Keratinocyte (primary cell): Measurements from ENCODE around the gene FOXE3. TPM values are rescaled to one million over a fixed set of nuclear protein-coding genes. Genes with fewer than 3 reads are reported as not detected.

ENCODE experiments used
- DNase-seq: peaks from one replicate; pipeline ENCODE4 v3.0.0-alpha.2; 2011; ENCODE audit warnings: low read depth, missing footprints, low spot score
- FAIRE-seq: peaks from 2 replicates; lab custom pipeline; 2011; peaks lifted over from hg19 to GRCh38; lab: Jason Lieb, UNC
- H2AFZ ChIP-seq: 2 replicates; pipeline ENCODE4 v1.6.0; 2012; ENCODE audit warnings: low read length, control low read depth, inconsistent platforms; ENCODE audit not compliant: control insufficient read depth
- H3K27ac ChIP-seq: 2 replicates; pipeline ENCODE4 v1.5.1; 2011; ENCODE audit warnings: low read length; ENCODE audit not compliant: control insufficient read depth, insufficient read depth
- H3K27me3 ChIP-seq: 3 replicates; pipeline ENCODE4 v1.6.0; 2011; ENCODE audit warnings: low read length; ENCODE audit not compliant: control insufficient read depth, insufficient read depth; ENCODE audit errors: extremely low read depth
- H3K36me3 ChIP-seq, 2 experiments: 2 replicates in 1 of 2; 3 replicates in 1 of 2; pipeline ENCODE4 v1.5.1; 2011; ENCODE audit warnings: low read length in 2 of 2, mild to moderate bottlenecking in 1 of 2; ENCODE audit not compliant: control insufficient read depth in 2 of 2, insufficient read depth in 2 of 2; ENCODE audit errors: extremely low read depth in 1 of 2
- H3K4me1 ChIP-seq: 3 replicates; pipeline ENCODE4 v1.5.1; 2011; ENCODE audit warnings: low read length; ENCODE audit not compliant: control insufficient read depth, insufficient read depth; ENCODE audit errors: extremely low read depth
- H3K4me2 ChIP-seq: 3 replicates; pipeline ENCODE4 v1.6.0; 2011; ENCODE audit warnings: low read depth, low read length; ENCODE audit not compliant: control insufficient read depth, insufficient read depth; ENCODE audit errors: extremely low read depth
- H3K4me3 ChIP-seq, 3 experiments: fragments of 200-600 bp in 1 of 3; sonication (generic) in 1 of 3; 2 replicates in 2 of 3; 3 replicates in 1 of 3; pipeline ENCODE4 v1.5.1; 2011 to 2016; ENCODE audit warnings: low read length in 3 of 3, mild to moderate bottlenecking in 3 of 3, control low read depth in 2 of 3, inconsistent platforms in 1 of 3, low read depth in 1 of 3, mixed read lengths in 1 of 3, mixed run types in 1 of 3, moderate library complexity in 1 of 3; ENCODE audit not compliant: control insufficient read depth in 2 of 3, insufficient read depth in 2 of 3; ENCODE audit errors: extremely low read depth in 1 of 3
- H3K79me2 ChIP-seq: 2 replicates; pipeline ENCODE4 v1.6.0; 2012; ENCODE audit warnings: low read length; ENCODE audit not compliant: control insufficient read depth, insufficient read depth
- H3K9ac ChIP-seq: 3 replicates; pipeline ENCODE4 v1.6.0; 2011; ENCODE audit warnings: low read length; ENCODE audit not compliant: control insufficient read depth, insufficient read depth; ENCODE audit errors: extremely low read depth
- H3K9me1 ChIP-seq: 3 replicates; pipeline ENCODE4 v1.6.0; 2011; ENCODE audit warnings: low read length; ENCODE audit not compliant: control insufficient read depth, insufficient read depth; ENCODE audit errors: extremely low read depth
- H3K9me3 ChIP-seq: 2 replicates; pipeline ENCODE4 v1.5.1; 2012; ENCODE audit warnings: low read depth, low read length; ENCODE audit not compliant: control insufficient read depth
- H4K20me1 ChIP-seq: 3 replicates; pipeline ENCODE4 v1.6.0; 2011; ENCODE audit warnings: low read length; ENCODE audit not compliant: control insufficient read depth, insufficient read depth; ENCODE audit errors: extremely low read depth
- CTCF ChIP-seq, 3 experiments: IDR thresholded peaks in 1 of 3; conservative IDR thresholded peaks in 1 of 3; optimal IDR thresholded peaks in 1 of 3; 2 replicates in 2 of 3; 3 replicates in 1 of 3; pipeline versions ENCODE3 to v1.5.1; 2011; ENCODE audit warnings: low read length in 3 of 3, mild to moderate bottlenecking in 3 of 3, moderate library complexity in 2 of 3, control low read depth in 1 of 3, inconsistent platforms in 1 of 3; ENCODE audit not compliant: insufficient read depth in 2 of 3; ENCODE audit errors: extremely low read depth in 1 of 3
- EZH2 ChIP-seq: IDR thresholded peaks from one replicate; pipeline ENCODE4 v1.6.1; 2012; ENCODE audit warnings: inconsistent platforms, mild to moderate bottlenecking, low read length, moderate library complexity
- dilution Hi-C: fragments of 300-500 bp; cut with MboI; formaldehyde crosslinking; loops from one replicate; pipeline ENCODE4 v1.7.0; 2020; ENCODE audit warnings: low sequenced_read_pairs; ENCODE audit not compliant: extremely low pct_ligation_motif_present
- polyA plus RNA-seq, 5 experiments: library from polyadenylated mRNA; depleted of rRNA in 3 of 5; stranded (reverse) in 3 of 5; stranded (forward) in 1 of 5; unstranded in 1 of 5; fragments of >200 nt; gene quantifications; 1 replicate in 1 of 5; 2 replicates in 3 of 5; 3 replicates in 1 of 5; pipeline versions ENCODE4 v1.2.1 to v1.2.3, GENCODE V29; 2011 to 2012; ENCODE audit warnings: missing spikeins in 2 of 5, low read depth in 1 of 5, low replicate concordance in 1 of 5

The FOXE3 gene
- polyA plus RNA-seq, 1 donor (not counting 4 experiments of a cell fraction or from before 2014, with no cell fraction given) = not detected

- no peak for DNase-seq
- dilution Hi-C loops = no loop called here
- peaks cover 10% of the 10 kb centered on the region for H3K27me3 ChIP-seq
Measured at GRCh38 chr1:47402591-47402990, 13.5 kb upstream of the FOXE3 start.

GRCh38 chr1:47403321-47403910 lies 12.7 kb upstream of the FOXE3 start:
- H3K27me3 ChIP-seq = peaks cover 10% of the 10 kb centered on the region
- no peaks in the 10 kb centered on the region for H4K20me1 ChIP-seq
- no peaks in the 10 kb centered on the region for H3K4me1 ChIP-seq
- FAIRE-seq = no peak
- H3K4me2 ChIP-seq = no peak overlapping the region
- no peak for TF ChIP-seq CTCF (optimal IDR thresholded peaks at IDR 0.05 in 1 of 3, IDR thresholded peaks at IDR 0.05 in 1 of 3, conservative IDR thresholded peaks at IDR 0.05 in 1 of 3; ENCODE audit: extremely low read depth in 1 of 3, insufficient read depth in 2 of 3, low read length in 3 of 3)
- no peak for TF ChIP-seq EZH2
- no peak overlapping the region for H3K9ac ChIP-seq
- dilution Hi-C loops = no loop called here
- no peaks in the 10 kb centered on the region for H3K9me3 ChIP-seq
- no peak overlapping the region for H2AFZ ChIP-seq
- no peaks in the 10 kb centered on the region for H3K9me1 ChIP-seq
- H3K4me3 ChIP-seq = no peak overlapping the region
- no peaks in the 10 kb centered on the region for H3K36me3 ChIP-seq
- no peak for DNase-seq
- no peak overlapping the region for H3K27ac ChIP-seq
- no peaks in the 10 kb centered on the region for H3K79me2 ChIP-seq

More at GRCh38 chr1:47402591-47402990, 13.5 kb upstream of the FOXE3 start:
- H3K36me3 ChIP-seq = no peaks in the 10 kb centered on the region
- no peaks in the 10 kb centered on the region for H3K79me2 ChIP-seq
- no peaks in the 10 kb centered on the region for H3K9me3 ChIP-seq
- no peak overlapping the region for H3K4me3 ChIP-seq
- H4K20me1 ChIP-seq = no peaks in the 10 kb centered on the region
- no peak overlapping the region for H3K9ac ChIP-seq
- H3K4me2 ChIP-seq = no peak overlapping the region
- H3K27ac ChIP-seq = no peak overlapping the region
- H3K9me1 ChIP-seq = no peaks in the 10 kb centered on the region
- no peak for FAIRE-seq
- no peak for TF ChIP-seq CTCF (optimal IDR thresholded peaks at IDR 0.05 in 1 of 3, IDR thresholded peaks at IDR 0.05 in 1 of 3, conservative IDR thresholded peaks at IDR 0.05 in 1 of 3; ENCODE audit: extremely low read depth in 1 of 3, insufficient read depth in 2 of 3, low read length in 3 of 3)
- TF ChIP-seq EZH2 = no peak
- no peaks in the 10 kb centered on the region for H3K4me1 ChIP-seq
- no peak overlapping the region for H2AFZ ChIP-seq
